ENCODE measurements around the gene TBC1D19.

DNA sequence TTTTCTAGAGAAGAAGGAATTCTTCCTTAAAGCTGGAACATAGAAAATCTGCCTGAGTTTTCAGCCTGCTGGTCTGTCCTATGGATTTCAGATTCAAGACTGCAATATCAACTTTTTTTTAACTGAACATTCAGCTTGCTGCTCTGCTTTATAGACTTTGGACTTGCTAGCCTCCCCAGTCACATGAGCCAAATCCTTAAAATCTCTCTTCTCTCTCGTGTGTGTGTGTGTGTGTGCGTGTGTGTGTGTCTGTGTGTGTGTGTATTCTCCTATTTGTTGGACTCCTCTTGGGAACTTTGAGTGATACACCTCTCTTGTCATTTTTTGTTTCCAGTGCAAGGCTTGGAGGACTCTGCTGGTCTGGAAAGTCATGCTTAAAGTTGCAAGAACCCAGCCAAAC, 6.8 kb upstream of the TBC1D19 start:
- TF ChIP-seq EZH2phosphoT487 (IDR thresholded peaks at IDR 0.05; ENCODE audit: borderline replicate concordance, low read length) (no peak), EZH2 (IDR thresholded peaks at IDR 0.05; ENCODE audit: low read length, unreplicated experiment) (no peak)
- TF ChIP-seq, protein P1, sequence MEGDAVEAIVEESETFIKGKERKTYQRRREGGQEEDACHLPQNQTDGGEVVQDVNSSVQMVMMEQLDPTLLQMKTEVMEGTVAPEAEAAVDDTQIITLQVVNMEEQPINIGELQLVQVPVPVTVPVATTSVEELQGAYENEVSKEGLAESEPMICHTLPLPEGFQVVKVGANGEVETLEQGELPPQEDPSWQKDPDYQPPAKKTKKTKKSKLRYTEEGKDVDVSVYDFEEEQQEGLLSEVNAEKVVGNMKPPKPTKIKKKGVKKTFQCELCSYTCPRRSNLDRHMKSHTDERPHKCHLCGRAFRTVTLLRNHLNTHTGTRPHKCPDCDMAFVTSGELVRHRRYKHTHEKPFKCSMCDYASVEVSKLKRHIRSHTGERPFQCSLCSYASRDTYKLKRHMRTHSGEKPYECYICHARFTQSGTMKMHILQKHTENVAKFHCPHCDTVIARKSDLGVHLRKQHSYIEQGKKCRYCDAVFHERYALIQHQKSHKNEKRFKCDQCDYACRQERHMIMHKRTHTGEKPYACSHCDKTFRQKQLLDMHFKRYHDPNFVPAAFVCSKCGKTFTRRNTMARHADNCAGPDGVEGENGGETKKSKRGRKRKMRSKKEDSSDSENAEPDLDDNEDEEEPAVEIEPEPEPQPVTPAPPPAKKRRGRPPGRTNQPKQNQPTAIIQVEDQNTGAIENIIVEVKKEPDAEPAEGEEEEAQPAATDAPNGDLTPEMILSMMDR (conservative IDR thresholded peaks at IDR 0.05; ENCODE audit: low read depth, low read length): no peak

Data from PC-3 (cell line).